Activated CD8-positive, alpha-beta memory T cell treated with anti-CD3 and anti-CD28 coated beads for 36 hours (primary cell): ENCODE data around the gene SLC31A1. TPM values are rescaled to one million over a fixed set of nuclear protein-coding genes. Genes with fewer than 3 reads are reported as not detected.
"Not testable (repeated sequence)": the region's sequence is repeated elsewhere in the genome, so short reads cannot be mapped to it uniquely, and the experiment has no call there.

Source experiments
- CTCF ChIA-PET: fragments of 350-600 bp; sonication (Branson Sonifier 250); formaldehyde crosslinking; loops from one replicate; lab custom pipeline; 2021; ENCODE audit warnings: antibody characterized with exemption; lab: Charles Lee
- POLR2A ChIA-PET: fragments of 350-600 bp; sonication (Branson Sonifier 250); formaldehyde crosslinking; loops from one replicate; lab custom pipeline; 2021; ENCODE audit warnings: antibody characterized with exemption; lab: Charles Lee
- total RNA-seq, 2 experiments: library from RNA; stranded (reverse); gene quantifications; one replicate each; pipeline ENCODE4 v1.2.3, GENCODE V29; 2021

The SLC31A1 gene
- total RNA-seq, 2 experiments from 2014 or later: 16.0 to 16.5 TPM

DNA sequence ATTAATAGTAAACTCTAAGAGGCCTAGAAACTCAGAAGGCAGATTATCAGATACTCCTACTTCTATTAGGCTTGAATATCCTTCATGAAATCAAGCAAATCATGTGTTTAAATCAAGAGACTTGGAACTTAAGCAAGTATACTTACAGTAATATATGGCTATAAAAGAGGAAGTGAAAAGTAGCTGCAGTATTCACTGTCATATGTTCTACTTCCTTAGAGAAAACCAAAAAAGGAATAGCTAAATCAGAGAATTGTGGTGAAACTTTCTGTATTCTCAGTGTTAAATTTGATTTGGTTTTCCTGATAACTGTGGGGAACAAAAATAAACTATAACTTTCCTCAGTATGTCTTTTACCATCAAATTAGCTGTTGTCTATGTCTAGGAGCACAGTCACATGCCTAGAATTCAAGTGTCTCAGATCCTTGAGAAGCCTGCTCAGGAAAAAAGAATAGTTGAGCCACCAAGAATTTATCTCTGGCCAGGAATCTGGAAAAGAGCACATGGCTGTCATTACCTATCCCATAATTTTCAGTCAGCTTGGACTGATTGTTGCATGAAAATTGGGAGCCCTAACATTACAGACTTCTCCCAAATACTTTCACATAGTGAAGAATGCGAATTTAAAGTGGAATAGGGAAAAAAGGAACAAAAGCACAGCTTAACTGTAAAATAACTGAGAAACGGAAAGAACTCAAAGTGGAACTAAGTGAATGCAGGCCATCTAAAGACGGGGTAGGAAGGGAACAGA is 2.0 kb upstream of the SLC31A1 start:
- POLR2A ChIA-PET: interaction anchor here (1.2 to 3.2 kb wide), 3 partner anchors 50 to 68 kb away, joined by 5 to 18 read pairs (median 5); partner anchors contain the start of genes CDC26, PRPF4 and SLC31A2

DNA sequence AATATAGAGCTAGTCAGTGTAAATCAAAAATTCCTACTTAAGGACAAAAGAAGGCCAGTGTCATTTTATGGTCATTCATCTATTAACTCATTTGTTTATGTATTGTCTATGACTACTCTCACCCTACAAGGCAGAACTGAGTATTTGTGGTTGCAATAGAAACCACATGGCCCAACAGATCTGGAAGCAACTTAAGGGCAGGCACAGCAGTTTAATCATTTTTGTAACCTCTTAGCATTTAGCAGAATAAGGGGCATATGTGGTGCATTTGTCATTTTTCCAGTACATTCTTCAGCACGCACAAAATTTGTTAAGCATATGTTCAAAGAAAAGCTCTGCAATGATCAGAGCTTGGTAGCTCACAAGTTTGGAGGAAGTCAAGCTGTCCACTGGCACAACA is 1.4 kb upstream of the SLC31A1 start:
- CTCF ChIA-PET: interaction anchor here (0.6 to 1.3 kb wide), 4 partner anchors 24 to 234 kb away, joined by 3 read pairs; partner anchors contain the start of genes CDC26 and PRPF4
- POLR2A ChIA-PET: interaction anchor here (1.2 to 3.2 kb wide), 4 partner anchors 50 to 130 kb away, joined by 3 to 18 read pairs (median 5); partner anchors contain the start of genes CDC26, PRPF4 and SLC31A2

More for the DNA sequence above, 2.0 kb upstream of the SLC31A1 start:
- CTCF ChIA-PET: interaction anchor here (0.6 to 1.3 kb wide), 4 partner anchors 23 to 235 kb away, joined by 3 read pairs; partner anchors contain the start of genes CDC26 and PRPF4

DNA sequence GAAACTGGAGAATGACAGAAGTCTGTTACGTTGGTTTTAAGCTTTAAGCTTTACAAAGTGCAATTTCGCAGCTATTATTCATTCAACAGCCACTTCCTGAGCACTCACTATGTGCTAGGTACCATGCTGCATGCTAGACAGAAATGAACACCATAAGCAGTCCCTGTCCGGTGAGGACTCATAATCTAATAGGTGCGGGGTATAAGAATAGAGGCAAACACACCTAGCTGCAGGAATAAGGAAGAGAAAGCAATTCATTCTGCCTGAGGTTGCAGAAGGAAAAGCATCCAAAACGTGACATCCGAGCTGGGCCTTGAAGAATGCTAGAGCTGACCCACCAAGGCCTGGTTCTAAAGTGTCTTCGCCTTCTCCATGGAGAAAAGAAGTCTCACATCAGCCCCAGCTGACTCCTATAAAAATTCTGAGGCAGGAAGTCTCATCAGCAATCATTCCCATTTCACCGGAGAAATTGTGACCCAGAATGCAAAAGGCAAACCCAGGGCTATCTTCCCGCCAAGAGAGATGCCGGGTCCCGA is 809 bp upstream of the SLC31A1 start:
- ChIA-PET POLR2A (interaction anchor here (0.6 to 3.2 kb wide), 10 partner anchors 39 to 1189 kb away, joined by 3 to 18 read pairs (median 4); partner anchors contain the start of genes CDC26, PRPF4 and SLC31A2), CTCF (interaction anchor here (0.9 to 2.8 kb wide), 5 partner anchors 25 to 190 kb away, joined by 3 to 6 read pairs (median 3); partner anchors contain the start of genes C9orf43, CDC26, POLE3 and PRPF4)

DNA sequence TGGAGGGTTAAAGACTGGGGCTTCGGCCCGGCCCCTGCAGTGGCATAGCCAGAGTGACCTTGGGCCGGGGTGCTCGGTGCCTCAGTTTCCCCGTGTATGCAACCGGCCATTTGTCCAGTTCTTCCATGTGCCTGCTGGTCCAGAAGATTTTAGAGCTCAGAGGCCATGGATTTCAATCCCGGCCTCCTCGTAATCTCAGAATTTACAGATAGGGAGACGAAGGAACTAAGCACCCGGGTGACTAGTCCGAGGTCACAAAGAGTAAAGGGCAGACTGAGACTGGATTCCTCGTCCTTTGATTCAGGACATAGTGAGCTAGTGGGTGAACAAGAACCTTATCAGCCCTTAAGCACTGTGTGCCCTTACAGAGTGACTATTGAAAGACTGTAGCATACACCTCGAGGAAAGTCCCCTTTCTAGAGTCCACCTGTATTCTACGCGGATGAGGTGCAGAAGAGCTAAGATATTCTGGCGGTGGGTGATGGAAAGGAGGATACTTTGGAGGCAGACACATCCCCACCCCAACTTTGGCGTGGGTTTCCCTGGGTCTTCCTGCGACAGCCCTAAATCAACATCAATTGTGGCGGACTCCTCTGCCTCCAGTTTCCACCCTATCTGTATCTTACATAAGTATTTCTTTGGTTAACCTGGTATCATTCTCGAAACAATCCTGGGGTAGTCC is 597 bp downstream of the SLC31A1 start:
- CTCF ChIA-PET: interaction anchor here (1.2 to 2.8 kb wide), 5 partner anchors 10 to 188 kb away, joined by 3 to 6 read pairs (median 4); partner anchors contain the start of genes C9orf43, CDC26, POLE3 and PRPF4

DNA sequence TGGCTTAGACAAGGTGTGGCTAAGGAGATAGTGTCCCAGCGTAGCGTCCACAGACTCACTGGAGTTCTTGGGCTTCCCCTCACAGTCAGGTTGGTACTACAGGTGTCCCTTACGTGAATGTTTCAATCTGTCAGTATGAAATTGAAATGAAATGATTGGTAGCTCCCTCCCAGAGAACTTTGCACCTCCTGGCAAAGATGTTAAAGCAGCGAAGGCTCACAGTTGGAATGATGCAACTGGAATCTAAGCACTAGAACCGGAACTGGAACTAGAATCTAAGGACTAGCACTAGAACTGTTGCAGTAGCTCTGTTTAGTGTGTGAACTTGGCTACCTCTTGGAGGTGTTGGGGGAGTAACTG is 1.1 kb downstream of the SLC31A1 start:
- POLR2A ChIA-PET: interaction anchor here (3.2 kb wide), 1 partner anchor 52 kb away, joined by 18 read pairs; the partner anchor contains the start of genes CDC26 and PRPF4
- CTCF ChIA-PET: interaction anchor here (1.7 to 2.8 kb wide), 2 partner anchors 53 to 71 kb away, joined by 4 to 6 read pairs; partner anchors contain the start of genes CDC26, PRPF4 and SLC31A2

More for the DNA sequence above, 597 bp downstream of the SLC31A1 start:
- POLR2A ChIA-PET: interaction anchor here (1.2 to 3.2 kb wide), 3 partner anchors 53 to 290 kb away, joined by 3 to 18 read pairs (median 4); partner anchors contain the start of genes CDC26 and PRPF4

DNA sequence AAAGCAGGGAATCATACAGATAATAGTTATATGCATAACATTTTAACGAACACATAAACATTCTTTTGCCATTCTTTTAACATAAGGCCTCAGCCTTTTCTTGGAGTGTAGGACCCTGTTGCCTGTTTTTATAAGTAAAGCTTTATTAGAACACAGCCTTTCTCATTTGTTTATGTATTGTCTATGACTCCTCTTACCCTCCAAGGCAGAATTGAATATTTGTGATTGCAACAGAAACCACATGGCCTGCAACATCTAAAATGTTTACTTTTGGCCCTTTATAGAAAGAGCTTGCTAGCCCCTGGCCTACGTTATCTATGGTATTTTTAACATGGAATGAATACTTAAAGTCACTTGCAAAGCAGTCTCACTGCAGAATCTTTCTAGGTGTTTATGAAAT is 2.6 kb downstream of the SLC31A1 start:
- POLR2A ChIA-PET: no interaction called here
- CTCF ChIA-PET: no interaction called here

DNA sequence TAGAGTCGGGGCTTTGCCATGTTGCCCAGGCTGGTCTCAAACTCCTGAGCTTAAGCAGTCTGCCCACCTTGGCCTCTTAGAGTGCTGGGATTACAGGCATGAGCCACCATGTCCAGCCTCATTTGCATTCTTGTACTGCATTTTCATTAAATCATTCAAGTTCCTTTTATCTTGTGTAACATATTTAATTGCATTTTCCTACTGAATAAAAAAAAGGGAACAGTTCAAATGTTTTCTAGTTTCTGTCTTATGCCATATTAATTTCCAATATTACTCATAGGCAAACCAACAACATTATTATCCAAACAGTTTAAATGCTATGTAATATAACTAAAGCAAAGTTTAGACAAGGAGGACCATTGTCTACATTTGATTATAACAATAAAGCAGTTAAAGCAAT is 6.1 kb downstream of the SLC31A1 start:
- ChIA-PET CTCF (no interaction called here), POLR2A (no interaction called here)

DNA sequence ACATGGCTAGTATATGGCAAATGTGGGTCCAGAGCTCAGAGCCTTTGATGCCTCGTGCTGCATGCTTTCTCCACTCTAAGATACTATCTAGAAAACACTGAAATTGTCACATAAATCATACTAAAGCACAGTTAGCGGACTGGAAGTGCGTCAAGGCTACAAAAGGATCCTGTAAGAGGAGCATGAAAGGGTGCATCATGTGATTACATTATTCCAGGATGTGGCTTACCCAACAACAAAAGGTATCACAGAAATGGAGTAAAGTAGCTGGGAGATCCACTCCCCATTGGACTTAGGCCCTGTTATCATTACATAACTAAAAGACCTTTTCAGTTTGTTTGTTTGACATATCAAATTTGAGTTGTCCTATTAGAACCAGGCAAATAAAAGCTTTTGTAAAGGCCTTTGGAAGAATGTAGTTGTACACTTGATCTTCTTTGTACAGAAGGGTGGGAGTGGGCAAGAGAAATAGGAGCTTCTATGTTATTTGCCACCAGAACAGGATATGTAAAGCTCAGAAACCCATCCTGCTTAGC is 6.9 kb downstream of the SLC31A1 start:
- ChIA-PET POLR2A (no interaction called here), CTCF (no interaction called here)

DNA sequence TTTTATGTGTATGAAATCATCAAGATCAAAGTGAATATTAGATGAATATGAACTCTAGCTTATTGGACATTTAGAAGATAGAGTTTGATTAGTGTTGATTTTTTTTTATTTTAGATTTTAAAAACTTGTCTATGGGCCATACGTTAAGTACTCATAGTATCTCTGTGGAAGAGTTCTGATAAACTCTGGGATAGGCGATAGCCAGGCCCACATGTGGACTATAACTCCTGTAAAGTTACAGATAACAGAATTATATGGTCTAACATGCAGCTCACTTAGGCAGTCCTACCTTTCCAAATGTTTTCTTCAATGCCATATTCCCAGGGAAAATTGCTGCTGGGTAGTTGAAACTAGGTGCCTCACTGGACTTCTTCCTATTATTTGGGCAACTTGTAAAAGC is 10.4 kb downstream of the SLC31A1 start:
- POLR2A ChIA-PET: no interaction called here
- CTCF ChIA-PET: interaction anchor here (0.8 to 1.4 kb wide), 2 partner anchors 10 kb away, joined by 3 to 4 read pairs; partner anchors contain the start of genes FKBP15 and SLC31A1

DNA sequence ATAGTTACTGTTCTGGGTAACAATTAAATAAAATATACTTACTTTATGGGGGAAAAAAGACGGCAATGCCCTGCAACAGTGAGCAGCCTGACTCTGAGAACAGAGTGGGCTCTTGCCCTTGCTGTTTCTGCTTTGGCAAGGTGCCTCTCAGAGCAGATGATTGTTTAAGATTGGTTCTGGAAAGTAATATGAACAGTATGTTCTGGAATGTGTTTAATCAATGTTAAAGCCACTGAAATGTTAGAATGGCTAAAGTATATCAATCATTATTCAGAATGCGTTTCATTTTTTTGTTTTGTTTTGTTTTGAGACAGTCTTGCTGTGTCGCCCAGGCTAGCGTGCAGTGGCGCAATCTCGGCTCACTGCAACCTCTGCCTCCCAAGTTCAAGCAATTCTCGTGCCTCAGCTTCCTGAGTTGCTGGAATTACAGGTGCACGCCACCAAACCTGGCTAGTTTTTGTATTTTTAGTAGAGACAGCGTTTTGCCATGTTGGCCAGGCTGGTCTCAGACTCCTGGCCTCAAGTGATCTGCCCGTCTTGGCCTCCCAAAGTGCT is 14.4 kb downstream of the SLC31A1 start:
- POLR2A ChIA-PET: not testable (repeated sequence)
- CTCF ChIA-PET: interaction anchor here (0.6 kb wide), 1 partner anchor 1058 kb away, joined by 3 read pairs; no protein-coding TSS in a partner anchor

DNA sequence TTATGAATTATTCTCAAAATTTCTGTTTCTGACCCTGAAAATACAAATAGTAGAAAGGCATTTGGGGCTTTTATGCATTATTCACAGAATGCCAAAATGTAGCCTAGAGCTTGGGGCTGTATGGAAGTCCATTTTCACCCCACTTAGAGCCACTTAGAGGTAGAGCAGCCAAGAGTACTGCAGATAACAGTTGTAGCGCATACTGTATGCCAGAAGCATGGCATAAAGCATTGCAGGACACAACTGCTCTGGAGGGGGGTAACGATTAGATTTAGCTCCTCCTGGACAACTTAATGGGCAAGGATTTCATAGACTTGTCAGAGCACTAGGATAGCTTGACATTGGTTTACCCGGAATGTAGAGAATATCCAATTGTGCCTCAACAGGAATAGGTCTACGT is 15.7 kb downstream of the SLC31A1 start:
- CTCF ChIA-PET: no interaction called here
- POLR2A ChIA-PET: no interaction called here

DNA sequence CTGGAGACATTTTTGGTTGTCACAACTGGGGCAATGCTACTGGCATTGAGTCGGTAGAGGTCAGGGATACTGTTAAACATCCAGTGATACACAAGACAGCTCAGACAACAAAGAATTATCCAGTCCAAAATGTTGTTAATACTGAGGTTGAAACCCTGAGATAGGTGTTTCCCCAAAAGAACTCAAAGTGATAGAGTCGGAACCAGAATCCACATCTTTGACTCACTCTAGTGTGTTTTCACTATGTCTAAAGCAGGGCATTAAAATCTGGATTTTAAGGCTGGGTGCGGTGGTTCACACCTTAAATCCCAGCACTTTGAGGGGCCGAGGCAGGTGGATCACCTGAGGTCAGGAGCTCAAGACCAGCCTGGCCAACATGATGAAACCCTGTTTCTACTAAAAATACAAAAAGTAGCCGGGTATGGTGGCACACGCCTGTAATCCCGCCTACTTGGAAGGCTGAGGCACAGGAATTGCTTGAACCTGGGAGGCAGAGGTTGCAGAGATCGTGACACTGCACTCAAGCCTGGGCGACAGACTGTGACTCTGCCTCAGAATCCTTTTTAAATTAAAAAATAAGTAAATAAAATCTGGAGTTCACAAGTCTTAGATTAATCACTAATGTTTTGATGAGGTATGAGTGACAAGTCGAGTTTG is 17.0 kb downstream of the SLC31A1 start:
- ChIA-PET CTCF (no interaction called here), POLR2A (interaction anchor here (0.6 kb wide), 1 partner anchor 17 kb away, joined by 3 read pairs; the partner anchor contains the start of genes FKBP15 and SLC31A1)

DNA sequence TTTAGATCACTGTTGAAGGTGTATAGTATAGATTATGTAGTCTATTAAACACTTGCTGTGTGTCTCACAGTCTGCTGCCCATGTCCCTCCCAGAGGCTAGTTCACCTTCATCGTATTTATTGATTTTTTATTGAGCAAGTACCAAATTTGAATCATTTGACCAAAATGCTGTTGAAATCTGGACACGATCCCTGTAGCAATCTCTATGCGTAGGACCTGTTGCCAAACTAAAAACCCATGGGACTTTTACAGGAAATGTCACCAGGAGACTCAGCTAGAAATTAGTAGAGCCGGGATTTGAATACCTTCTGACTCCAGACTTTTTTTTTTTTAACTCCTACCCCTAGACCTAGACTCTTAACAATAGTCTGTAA is 17.5 kb downstream of the SLC31A1 start:
- POLR2A ChIA-PET: interaction anchor here (0.6 to 0.7 kb wide), 2 partner anchors 18 to 411 kb away, joined by 3 read pairs; partner anchors contain the start of genes FKBP15 and SLC31A1
- CTCF ChIA-PET: interaction anchor here (0.6 kb wide), 1 partner anchor 137 kb away, joined by 3 read pairs; no protein-coding TSS in a partner anchor

DNA sequence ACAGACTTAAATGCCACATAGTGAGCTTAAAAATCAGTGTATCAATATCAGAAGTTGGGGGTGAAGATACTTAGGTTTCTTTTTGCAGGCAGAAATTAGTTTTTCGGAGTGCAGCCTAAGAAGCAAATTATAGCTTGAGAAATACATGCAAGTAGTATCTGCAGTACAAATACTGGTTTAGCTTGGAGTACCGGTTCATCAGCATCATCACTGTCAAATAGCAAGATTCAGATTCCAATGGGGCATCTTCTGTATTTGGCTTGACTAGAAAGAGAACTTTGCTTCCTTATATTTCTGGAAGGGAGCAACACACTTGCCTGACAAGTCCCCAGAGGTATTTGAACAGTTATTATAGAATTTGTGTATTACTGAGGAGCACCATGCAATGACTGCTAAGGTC is 19.8 kb downstream of the SLC31A1 start:
- ChIA-PET CTCF (interaction anchor here (1.2 kb wide), 1 partner anchor 9 kb away, joined by 4 read pairs; no protein-coding TSS in a partner anchor), POLR2A (no interaction called here)

DNA sequence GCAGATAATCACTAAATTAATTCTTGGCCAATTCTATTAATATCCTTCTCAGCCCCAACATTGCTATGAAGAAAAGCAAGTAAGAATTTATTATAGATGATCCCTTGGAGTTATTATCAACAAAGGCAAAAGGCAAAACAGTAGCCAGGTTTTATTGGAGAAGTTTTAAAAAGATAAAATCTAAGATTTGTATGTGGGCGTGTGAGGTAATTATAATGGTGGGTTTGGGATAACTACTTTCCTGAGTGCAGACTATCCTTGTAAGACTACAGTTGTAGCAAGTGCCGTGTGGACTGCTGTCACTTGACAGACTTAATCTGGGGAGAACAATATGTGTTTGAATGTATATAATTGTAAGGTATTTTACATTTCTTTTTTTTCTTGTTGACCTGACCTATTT is 23.2 kb downstream of the SLC31A1 start:
- ChIA-PET CTCF (no interaction called here), POLR2A (no interaction called here)

DNA sequence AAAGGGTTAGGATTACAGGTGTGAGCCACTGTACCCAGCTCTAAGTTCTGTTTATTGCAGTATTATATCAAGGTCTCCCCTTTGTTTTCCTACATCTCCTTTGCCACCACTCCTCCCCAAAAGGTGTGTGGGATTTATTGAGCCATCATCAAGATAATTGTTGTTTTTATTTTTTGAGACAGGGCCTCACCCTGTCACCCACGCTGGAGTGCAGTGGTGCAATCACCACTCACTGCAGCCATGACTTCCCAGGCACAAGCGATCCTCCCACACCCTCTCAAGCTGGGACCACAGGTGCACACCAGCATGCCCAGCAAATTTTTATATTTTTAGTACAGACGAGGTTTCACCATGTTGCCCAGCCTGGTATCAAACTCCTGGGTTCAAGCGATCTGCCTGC is 24.6 kb downstream of the SLC31A1 start:
- ChIA-PET POLR2A (no interaction called here), CTCF (no interaction called here)

DNA sequence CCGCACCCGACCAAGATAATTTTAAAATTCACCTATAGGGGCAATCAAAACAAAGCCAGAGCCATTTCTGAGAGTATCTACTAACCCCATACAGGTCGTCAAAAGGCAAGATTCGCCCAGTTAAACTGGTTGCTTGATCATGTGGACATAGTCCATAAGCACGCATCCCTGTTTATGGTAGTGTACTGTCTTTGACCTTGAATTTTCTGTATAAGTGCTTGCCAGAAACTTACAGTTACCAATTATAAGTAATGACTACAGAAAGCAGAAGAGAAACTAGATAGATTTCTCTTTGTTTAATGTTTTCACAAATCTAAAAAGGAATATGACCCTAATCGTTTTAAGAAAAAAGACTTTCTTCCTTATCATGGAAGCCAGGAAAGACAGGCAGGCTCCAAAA is 25.6 kb downstream of the SLC31A1 start:
- POLR2A ChIA-PET: no interaction called here
- CTCF ChIA-PET: no interaction called here

DNA sequence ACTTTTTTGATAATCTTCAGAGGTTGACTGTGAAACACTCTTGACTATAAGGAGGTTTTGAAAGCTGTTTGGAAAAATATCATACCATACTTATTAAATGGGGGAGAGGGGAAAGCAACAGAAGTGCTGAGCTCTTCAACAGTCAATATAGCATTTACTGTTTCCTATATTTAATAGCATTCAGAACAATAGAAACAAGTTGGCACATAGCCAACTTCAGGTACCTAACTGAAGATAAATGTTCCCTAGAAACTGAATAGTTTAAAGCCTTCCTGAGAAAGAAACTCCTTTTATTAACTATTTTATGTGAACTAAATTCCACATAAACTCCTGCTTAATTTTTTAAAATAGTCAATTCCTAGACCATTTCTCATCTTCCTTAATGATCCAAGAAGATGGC is 26.3 kb downstream of the SLC31A1 start:
- CTCF ChIA-PET: no interaction called here
- POLR2A ChIA-PET: interaction anchor here (0.5 kb wide), 1 partner anchor 17 kb away, joined by 4 read pairs; no protein-coding TSS in a partner anchor
